ENCODE results near the gene LIME1.

The LIME1 gene

GRCh38 chr20:63697357-63697867 lies 39.1 kb upstream of the LIME1 start:
- no peak for DNase-seq (ENCODE audit: low read depth)

DNA sequence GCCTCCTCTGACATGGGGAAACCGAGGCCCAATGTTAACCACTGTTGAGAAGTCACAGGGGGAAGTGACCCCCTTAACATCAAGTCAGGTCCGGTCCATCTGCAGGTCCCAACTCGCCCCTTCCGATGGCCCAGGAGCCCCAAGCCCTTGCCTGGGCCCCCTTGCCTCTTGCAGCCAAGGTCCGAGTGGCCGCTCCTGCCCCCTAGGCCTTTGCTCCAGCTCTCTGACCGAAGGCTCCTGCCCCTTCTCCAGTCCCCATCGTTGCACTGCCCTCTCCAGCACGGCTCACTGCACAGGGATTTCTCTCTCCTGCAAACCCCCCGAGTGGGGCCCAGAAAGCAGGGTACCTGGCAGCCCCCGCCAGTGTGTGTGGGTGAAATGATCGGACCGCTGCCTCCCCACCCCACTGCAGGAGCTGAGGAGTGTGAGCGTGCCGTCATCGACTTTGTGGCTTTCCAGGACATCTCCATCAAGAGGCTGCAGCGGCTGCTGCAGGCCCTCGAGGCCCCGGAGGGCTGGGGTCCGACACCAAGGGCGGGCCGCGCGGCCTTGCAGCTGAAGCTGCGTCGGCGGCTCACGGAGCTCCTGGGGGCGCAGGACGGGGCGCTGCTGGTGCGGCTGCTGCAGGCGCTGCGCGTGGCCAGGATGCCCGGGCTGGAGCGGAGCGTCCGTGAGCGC lies 38.5 kb upstream of the LIME1 start:
- no peak for DNase-seq (ENCODE audit: low read depth)

DNA sequence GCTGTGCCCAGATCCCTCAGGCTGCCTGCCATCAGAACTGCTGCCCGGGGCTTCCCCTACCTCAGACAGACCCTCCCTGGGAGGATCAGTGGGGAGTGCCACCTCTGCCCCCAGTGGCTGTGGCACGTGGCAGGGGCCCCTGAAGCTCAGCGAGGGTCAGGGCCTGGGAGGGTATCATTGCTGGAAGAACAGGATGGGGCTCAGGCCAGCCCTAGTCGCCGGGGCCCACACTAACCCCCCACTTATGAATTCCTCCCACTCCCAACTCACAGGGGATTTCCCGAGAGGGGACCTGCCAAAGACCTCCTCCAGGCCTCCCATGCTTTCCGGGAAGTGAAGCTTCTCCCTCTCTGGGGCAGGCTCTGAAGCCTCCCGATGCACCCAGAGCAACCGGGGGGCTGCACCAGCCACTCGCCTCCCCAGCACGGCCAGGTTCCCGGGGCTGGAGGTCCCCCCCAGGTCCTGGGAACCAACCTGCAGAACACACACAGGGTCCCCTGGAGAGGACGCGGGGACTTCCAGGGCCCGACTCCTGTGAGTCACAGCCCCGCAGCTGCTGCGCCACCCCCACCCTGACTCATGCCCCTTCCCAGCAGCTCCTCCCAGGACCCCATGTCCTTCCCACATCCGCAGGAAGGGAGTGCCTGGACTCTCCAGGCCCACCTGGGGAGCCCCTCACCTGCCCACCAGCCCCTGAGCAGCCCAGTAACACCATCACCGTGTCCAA lies 37.6 kb upstream of the LIME1 start:
- no peak for DNase-seq (ENCODE audit: low read depth)

DNA sequence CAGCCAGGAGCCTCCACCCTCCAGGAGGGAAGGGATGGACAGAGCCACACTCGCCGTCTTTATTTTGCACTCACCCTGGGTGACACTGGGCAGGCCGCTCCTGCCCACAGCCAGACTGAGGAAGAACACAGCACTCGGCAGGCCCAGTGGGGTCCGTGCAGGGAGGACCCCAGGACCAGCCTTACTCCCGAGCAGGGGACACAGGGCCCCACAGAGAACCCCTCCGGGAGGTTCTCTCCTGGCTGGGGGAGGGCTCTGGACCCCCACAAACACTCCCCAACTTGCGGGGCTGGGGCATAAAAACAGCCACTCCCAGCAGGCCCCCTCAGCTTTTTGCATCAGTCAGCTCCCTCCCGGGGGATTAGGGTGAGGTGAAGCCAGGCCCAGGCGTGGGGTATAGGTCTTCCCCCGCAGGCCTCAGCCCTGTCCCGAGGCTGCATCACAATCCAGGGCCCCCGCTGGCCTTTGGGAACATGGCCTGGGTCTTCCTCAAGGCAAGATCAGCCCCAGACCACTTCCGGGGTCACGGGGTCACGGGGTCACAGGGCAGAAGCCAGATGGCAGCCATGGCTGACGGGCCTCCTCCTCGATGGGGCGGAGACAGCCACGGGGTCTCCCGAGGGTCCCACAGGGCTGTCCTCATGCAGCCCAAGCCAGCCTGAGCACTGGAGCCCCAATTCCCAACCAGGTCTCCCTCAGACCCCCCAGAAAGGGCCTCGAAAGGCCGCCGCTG lies 36.8 kb upstream of the LIME1 start:
- no peak for DNase-seq (ENCODE audit: low read depth)

GRCh38 chr20:63700199-63701050 lies 36.0 kb upstream of the LIME1 start:
- no peak for DNase-seq (ENCODE audit: low read depth)

DNA sequence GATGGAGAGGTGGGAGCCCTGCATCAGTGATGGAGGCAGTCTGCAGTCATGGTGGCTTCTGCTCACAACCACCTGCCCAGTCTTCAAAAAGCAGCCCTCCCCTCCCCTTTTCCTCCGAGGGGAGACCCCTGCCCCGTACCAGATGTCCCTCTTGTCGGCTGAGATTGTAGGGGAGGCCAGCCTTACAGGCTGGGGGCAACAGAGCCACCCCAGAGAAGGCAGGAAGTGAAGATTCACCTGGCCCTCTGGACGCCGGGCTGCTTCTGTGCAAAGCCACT lies 35.5 kb upstream of the LIME1 start:
- no peak for DNase-seq (ENCODE audit: low read depth)

- no peak for DNase-seq (ENCODE audit: low read depth)
Measured at GRCh38 chr20:63701329-63702035, 35.0 kb upstream of the LIME1 start.

DNA sequence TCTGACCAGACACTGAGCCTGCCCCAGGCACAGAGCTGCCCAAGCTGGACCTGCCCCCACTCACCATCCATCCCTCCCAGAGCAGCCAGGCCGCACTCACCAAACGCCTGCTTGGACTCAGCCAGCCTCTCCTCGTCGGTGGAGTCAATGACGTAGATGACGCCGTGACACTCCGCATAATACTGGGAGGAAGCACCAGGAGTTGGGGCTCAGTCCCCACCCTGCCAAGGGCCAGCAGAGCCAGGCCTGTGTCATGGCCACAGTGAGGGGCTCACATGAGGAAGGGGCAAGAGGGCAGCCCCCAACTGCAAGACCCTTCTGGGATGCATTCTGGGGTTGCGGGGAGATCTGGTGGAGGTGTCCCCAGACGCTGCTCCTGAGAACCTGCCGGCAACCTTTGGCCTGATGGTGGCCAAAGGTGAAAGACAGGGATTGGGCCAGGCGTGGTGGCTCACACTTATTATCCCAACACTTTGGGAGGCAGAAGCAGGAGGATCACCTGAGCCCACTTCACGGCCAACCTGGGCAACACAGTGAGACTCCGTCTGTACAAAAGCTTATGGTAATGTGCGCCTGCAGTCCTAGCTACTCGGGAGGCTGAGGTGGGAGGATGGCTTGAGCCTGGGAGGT lies 34.3 kb upstream of the LIME1 start:
- DNase-seq (ENCODE audit: low read depth) = no peak

- no peak for DNase-seq (ENCODE audit: low read depth)
Measured at GRCh38 chr20:63702751-63703470, 33.6 kb upstream of the LIME1 start.

- DNase-seq (ENCODE audit: low read depth) = no peak
Measured at GRCh38 chr20:63703471-63703975, 32.9 kb upstream of the LIME1 start.

DNA sequence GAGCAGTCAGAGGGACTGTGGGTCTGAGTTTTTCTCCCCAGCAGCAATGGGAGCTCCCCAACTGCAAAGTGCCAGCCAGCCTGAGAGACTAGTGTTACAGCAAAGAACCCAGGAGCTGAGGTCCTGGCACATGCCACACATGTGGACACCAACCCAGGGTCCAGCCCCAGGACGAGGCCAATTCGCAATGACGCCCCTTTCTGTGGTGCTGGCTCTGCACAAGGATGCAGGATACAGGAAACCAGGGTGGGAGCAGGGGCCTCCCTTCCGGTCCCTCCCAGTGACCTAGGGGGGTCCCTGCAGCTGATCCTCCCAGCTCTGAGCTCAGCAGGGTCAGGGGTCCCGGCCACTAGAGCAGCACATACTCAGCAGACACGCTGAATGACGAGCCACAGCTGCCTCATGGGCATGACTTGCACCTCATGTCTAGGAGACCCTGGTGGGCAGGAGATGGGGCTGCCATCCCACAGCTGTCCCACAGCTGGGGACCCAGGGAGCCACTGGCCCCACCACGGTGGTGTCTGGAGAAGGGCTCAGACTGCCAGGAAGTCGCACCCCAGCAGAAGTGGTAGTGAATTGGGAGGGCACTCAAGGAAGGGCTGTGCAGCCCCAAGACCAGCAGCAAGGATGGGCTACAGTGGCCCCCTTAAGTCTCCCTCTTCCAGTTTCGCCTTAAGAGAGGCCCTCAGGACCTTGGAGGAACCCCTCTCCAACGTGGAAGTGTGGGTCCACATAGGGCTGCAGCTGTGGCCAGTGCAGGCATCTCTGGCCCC lies 32.3 kb upstream of the LIME1 start:
- no peak for DNase-seq (ENCODE audit: low read depth)

DNA sequence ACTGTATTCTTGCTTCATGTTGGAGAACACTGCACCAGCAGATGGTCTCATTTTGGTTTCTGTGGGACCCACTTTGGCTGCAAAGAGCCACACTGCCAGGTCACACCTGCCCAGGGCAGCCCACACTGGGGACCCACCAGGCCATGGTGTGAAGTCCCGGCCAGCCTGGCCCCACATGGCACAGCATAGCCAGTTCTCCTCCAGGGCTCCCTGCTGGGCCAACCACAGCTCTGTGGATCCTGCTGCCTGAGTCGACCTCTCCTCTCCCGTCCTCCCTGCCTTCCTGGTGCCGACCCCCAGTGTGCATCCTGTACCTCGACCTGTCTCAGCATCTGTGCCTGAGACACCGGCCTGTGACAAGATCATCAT lies 31.7 kb upstream of the LIME1 start:
- DNase-seq (ENCODE audit: low read depth) = no peak

DNA sequence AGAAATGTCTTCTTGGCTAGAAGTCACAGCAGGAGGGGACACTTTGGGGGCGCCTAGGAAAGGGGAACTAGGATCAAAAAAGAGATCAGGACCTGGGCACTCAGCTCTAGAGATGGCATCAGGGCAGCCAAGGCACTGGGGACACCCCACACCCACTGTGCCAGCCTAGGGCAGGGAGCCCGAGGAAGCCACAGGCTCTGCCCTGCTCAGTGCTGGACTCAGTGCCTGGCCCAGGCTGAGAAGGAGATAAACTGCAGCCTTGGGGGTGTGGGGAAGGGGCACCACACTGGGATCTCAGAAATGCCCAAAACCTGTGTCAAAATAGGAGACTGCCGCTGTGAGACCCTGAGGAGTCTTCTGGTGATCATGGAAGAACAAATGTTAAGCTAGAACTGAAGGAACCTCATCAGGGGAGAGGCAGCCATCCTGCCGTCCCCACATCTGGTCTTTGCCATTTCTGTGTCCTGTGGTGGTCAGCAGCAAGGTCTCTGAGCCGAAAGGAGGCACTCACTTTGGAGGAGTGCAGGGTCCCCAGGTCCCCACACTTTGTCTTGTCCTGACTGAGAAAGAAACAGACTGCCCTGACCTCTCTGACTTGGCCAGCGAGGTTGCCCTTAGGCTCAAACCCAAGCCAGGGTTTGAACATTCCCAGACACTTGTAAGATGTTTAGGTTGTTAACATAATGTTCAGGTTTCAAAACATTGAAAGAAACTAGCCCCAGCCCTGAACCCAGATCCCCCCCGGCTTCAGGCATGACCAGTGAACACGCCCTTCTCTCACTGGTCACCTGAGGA lies 31.0 kb upstream of the LIME1 start:
- no peak for DNase-seq (ENCODE audit: low read depth)

DNA sequence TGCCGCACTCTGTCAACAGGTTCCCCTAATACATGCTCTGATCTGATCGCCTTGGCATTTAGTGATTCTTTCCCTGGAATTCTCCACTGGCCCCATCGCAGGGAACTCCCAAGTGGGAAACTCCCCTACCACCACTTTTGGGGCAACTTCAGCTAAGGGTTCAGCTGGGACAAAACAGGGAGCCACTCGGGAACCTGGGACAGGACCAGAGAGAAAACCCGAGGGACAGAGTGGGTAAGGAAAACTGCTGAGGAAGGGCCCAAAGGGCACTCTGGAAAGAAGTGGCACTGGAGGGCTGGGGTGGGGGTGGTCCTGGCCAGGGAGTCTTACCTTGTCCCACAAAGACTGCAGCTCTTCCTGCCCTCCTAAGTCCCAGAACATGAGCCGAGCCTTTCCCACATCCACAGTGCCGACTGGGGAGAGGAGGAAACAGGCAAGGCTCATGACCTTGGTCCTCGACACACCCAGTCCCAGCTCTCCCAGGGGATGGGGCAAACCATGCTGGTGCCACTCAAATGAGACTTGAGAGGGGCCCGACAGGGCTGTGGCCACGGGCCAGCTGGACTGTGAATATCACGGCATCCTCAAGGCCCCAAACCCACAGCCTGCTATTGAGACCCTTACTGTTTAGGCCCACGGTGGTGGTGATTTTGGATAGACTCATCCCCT lies 30.3 kb upstream of the LIME1 start:
- no peak for DNase-seq (ENCODE audit: low read depth)

DNA sequence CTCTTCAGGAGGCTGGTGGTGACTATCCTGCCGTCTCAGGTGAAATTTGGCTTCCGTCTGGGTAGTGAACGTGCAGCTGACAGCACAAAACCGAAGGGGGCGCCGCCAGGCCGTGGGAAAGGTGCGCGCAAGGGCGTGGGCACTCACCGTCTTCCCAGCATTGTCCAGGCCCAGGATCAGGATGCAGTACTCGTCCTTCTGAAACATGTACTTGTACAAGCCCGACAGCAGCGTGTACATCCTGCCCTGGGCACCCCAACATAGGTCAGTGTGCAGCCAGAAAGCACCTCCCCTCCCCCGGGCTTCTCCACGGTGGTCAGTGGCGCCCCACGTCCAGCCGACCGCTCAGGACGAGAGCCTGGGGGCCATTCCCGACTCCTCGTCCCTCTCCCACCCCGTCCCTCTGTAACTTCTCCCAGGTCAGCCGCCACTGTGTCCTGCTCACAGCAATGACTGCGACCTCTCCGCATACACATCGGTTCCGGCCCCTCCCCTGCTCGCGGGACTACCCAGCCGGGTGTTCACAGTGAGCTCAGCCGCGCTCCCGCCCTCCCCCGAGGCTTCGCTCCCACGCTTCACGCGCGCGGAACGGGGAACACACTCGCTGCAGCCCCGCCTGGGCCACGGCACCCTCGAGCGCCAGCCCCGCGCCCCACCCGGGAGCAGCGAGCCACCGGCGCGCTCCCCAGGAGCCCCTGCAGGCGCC lies 29.5 kb upstream of the LIME1 start:
- peak; percentile 58 for DNase-seq (ENCODE audit: low read depth)

- peak; percentile 78 for DNase-seq (ENCODE audit: low read depth)
Measured at GRCh38 chr20:63707558-63708300, 28.7 kb upstream of the LIME1 start, which contains the start of the genes ARFRP1 and ZGPAT. ARFRP1 (minus strand) TSS chr20:63707976; CDS start chr20:63707091, 885 bp downstream. ZGPAT (plus strand) TSS chr20:63708039; CDS start chr20:63708581, 542 bp downstream.
